CD14-positive monocyte (primary cell): Measurements from ENCODE around the gene FN1. TPM values are rescaled to one million over a fixed set of nuclear protein-coding genes. Genes with fewer than 3 reads are reported as not detected.

ENCODE experiments used
- DNase-seq, 3 donors: peaks; one replicate each; pipeline ENCODE4 v3.0.0-alpha.2; 2011 to 2022
- H2AFZ ChIP-seq: 2 replicates; pipeline ENCODE4 v1.6.0; 2012; ENCODE audit warnings: mild to moderate bottlenecking, low read depth, low read length, inconsistent platforms; ENCODE audit not compliant: insufficient read depth, poor library complexity, severe bottlenecking
- H3K27ac ChIP-seq, 2 donors: 1 replicate in 1 of 2; 2 replicates in 1 of 2; pipeline ENCODE4 v1.5.1; 2012 to 2013; ENCODE audit warnings: low read length in 2 of 2, control low read depth in 1 of 2, inconsistent platforms in 1 of 2, low read depth in 1 of 2, mild to moderate bottlenecking in 1 of 2
- H3K27me3 ChIP-seq, 2 donors: one replicate each; pipeline versions ENCODE4 v1.6.0 to v1.6.1; 2011 to 2013; ENCODE audit warnings: low read length in 2 of 2; ENCODE audit not compliant: control insufficient read depth in 2 of 2, insufficient read depth in 2 of 2
- H3K36me3 ChIP-seq, 2 donors: replicated peaks in 1 of 2; 1 replicate in 1 of 2; 2 replicates in 1 of 2; pipeline versions ENCODE4 v1.5.1 to v1.6.1; 2012 to 2013; ENCODE audit warnings: low read length in 2 of 2, control low read depth in 1 of 2, inconsistent platforms in 1 of 2, mild to moderate bottlenecking in 1 of 2; ENCODE audit not compliant: insufficient read depth in 2 of 2, control insufficient read depth in 1 of 2
- H3K4me1 ChIP-seq, 2 donors: 1 replicate in 1 of 2; 2 replicates in 1 of 2; pipeline versions ENCODE4 v1.5.1 to v1.6.1; 2012 to 2013; ENCODE audit warnings: low read length in 2 of 2, control low read depth in 1 of 2, inconsistent platforms in 1 of 2, mild to moderate bottlenecking in 1 of 2, moderate library complexity in 1 of 2; ENCODE audit not compliant: insufficient read depth in 2 of 2, control insufficient read depth in 1 of 2
- H3K4me2 ChIP-seq: replicated peaks from 2 replicates; pipeline ENCODE3; 2012; ENCODE audit warnings: low read length, moderate library complexity, mild to moderate bottlenecking; ENCODE audit not compliant: poor library complexity, severe bottlenecking; ENCODE audit errors: extremely low read depth
- H3K4me3 ChIP-seq, 3 experiments: fragments of 200-600 bp in 1 of 3; sonication (generic) in 1 of 3; replicated peaks in 1 of 3; 1 replicate in 2 of 3; 2 replicates in 1 of 3; pipeline ENCODE4 v1.5.1; 2011 to 2013; ENCODE audit warnings: low read length in 3 of 3, mild to moderate bottlenecking in 3 of 3, control low read depth in 2 of 3, low read depth in 2 of 3, inconsistent platforms in 1 of 3, moderate library complexity in 1 of 3
- H3K79me2 ChIP-seq: 2 replicates; pipeline ENCODE4 v1.6.0; 2012; ENCODE audit warnings: mild to moderate bottlenecking, control low read depth, inconsistent platforms, low read length, moderate library complexity; ENCODE audit not compliant: insufficient read depth
- H3K9ac ChIP-seq: 2 replicates; pipeline ENCODE4 v1.6.0; 2017; ENCODE audit warnings: low read length, mild to moderate bottlenecking; ENCODE audit not compliant: insufficient read depth, poor library complexity, severe bottlenecking
- H3K9me3 ChIP-seq, 2 donors: replicated peaks in 1 of 2; 1 replicate in 1 of 2; 2 replicates in 1 of 2; pipeline versions ENCODE4 v1.5.1 to v1.6.1; 2012 to 2013; ENCODE audit warnings: low read length in 2 of 2, control low read depth in 1 of 2; ENCODE audit not compliant: control insufficient read depth in 1 of 2, insufficient read depth in 1 of 2
- H4K20me1 ChIP-seq: 2 replicates; pipeline ENCODE4 v1.6.0; 2012; ENCODE audit warnings: mild to moderate bottlenecking, low read length, control low read depth, moderate library complexity; ENCODE audit not compliant: insufficient read depth
- H3K27ac Mint-ChIP-seq, 7 donors: one replicate each; pipeline ENCODE4 v1.8.0; 2020; ENCODE audit warnings: mild to moderate bottlenecking in 7 of 7, mixed read lengths in 7 of 7, moderate library complexity in 6 of 7, inconsistent platforms in 2 of 7
- H3K27me3 Mint-ChIP-seq, 3 donors: one replicate each; pipeline ENCODE4 v1.8.0; 2021 to 2022; ENCODE audit warnings: low read depth in 3 of 3, mild to moderate bottlenecking in 3 of 3, mixed read lengths in 3 of 3, moderate library complexity in 3 of 3, inconsistent platforms in 1 of 3
- H3K36me3 Mint-ChIP-seq, 2 donors: one replicate each; pipeline ENCODE4 v1.8.0; 2020; ENCODE audit warnings: mixed read lengths in 2 of 2, inconsistent platforms in 1 of 2, mild to moderate bottlenecking in 1 of 2
- H3K4me1 Mint-ChIP-seq: one replicate; pipeline ENCODE4 v1.8.0; 2020; ENCODE audit warnings: mild to moderate bottlenecking, mixed read lengths
- H3K4me3 Mint-ChIP-seq, 2 donors: one replicate each; pipeline ENCODE4 v1.8.0; 2020; ENCODE audit warnings: mild to moderate bottlenecking in 2 of 2, mixed read lengths in 2 of 2, moderate library complexity in 1 of 2
- H3K9me3 Mint-ChIP-seq, 7 donors: one replicate each; pipeline ENCODE4 v1.8.0; 2020 to 2022; ENCODE audit warnings: mixed read lengths in 7 of 7, mild to moderate bottlenecking in 6 of 7, moderate library complexity in 6 of 7, inconsistent platforms in 2 of 7
- CTCF ChIP-seq: fragments of 200-600 bp; IDR thresholded peaks from one replicate; pipeline ENCODE4 v1.8.0; 2022; ENCODE audit warnings: antibody characterized with exemption, mild to moderate bottlenecking
- WGBS: methylation state at CpG from one replicate; pipeline ENCODE4 v1.1.5; 2013; ENCODE audit warnings: missing lambda C conversion rate; ENCODE audit not compliant: insufficient coverage; 5-methylcytosine and 5-hydroxymethylcytosine counted together
- intact Hi-C, 2 donors: fragments of 100-400 bp; cut with micrococcal nuclease; formaldehyde crosslinking; loops; one replicate each; pipeline versions ENCODE4 v1.15.0 to v1.15.1; 2023
- polyA plus RNA-seq, 3 donors: library from polyadenylated mRNA; depleted of rRNA in 1 of 3; unstranded in 2 of 3; stranded (reverse) in 1 of 3; fragments of 300-500 nt in 2 of 3; fragments of >200 nt in 1 of 3; fragmentation: Illumina TruSeq in 2 of 3; gene quantifications; 1 replicate in 2 of 3; 2 replicates in 1 of 3; pipeline ENCODE4 v1.2.3, GENCODE V29; 2012 to 2021

FN1 gene
- polyA plus RNA-seq, 3 donors: 0.21 to 0.72 (median 0.23) TPM

GRCh38 chr2:215460682-215461382 lies 25.0 kb upstream of the FN1 start:
- no peaks in the 10 kb centered on the region for H3K4me1 ChIP-seq
- intact Hi-C loops: no loop called here
- Mint-ChIP-seq H3K27me3 (peaks cover 0 to 30% (median 13%) of the 10 kb centered on the region in 3 donors), H3K9me3 (peaks cover 0 to 2% (median 0%) of the 10 kb centered on the region in 7 donors), H3K4me1 (no peaks in the 10 kb centered on the region), H3K4me3 (no peak overlapping the region), H3K27ac (no peak overlapping the region), H3K36me3 (no peaks in the 10 kb centered on the region)
- no peak overlapping the region for H3K4me3 ChIP-seq
- DNase-seq: no peak
- no peak overlapping the region for H3K9ac ChIP-seq
- no peak for TF ChIP-seq CTCF
- no peaks in the 10 kb centered on the region for H4K20me1 ChIP-seq
- H2AFZ ChIP-seq: no peak overlapping the region
- WGBS: no CpG with 5 or more reads among the region's 4 CpGs
- no peak overlapping the region for H3K4me2 ChIP-seq
- H3K27me3 ChIP-seq: peaks cover 0 to 5% of the 10 kb centered on the region in 2 donors
- H3K27ac ChIP-seq: no peak overlapping the region
- H3K36me3 ChIP-seq: no peaks in the 10 kb centered on the region
- H3K79me2 ChIP-seq: no peaks in the 10 kb centered on the region
- no peaks in the 10 kb centered on the region for H3K9me3 ChIP-seq

GRCh38 chr2:215455958-215456357 lies 20.1 kb upstream of the FN1 start:
- H3K9me3 Mint-ChIP-seq: no peaks in the 10 kb centered on the region
- no peak overlapping the region for H3K27ac Mint-ChIP-seq
- H3K9ac ChIP-seq: no peak overlapping the region
- no peak overlapping the region for H3K27ac ChIP-seq
- H3K4me3 Mint-ChIP-seq: no peak overlapping the region
- H4K20me1 ChIP-seq: no peaks in the 10 kb centered on the region
- intact Hi-C loops: loop anchor here in 1 of 2 donors (5.0 kb wide), 1 partner anchor 461 kb away; no protein-coding TSS in a partner anchor
- H3K4me1 ChIP-seq: no peaks in the 10 kb centered on the region
- DNase-seq: no peak
- no peaks in the 10 kb centered on the region for H3K9me3 ChIP-seq
- H3K4me2 ChIP-seq: no peak overlapping the region
- peaks cover 0 to 23% (median 14%) of the 10 kb centered on the region in 3 donors for H3K27me3 Mint-ChIP-seq
- peak overlapping the region; percentile 16 for H2AFZ ChIP-seq
- H3K27me3 ChIP-seq: peaks cover 0 to 13% of the 10 kb centered on the region in 2 donors
- no peaks in the 10 kb centered on the region for H3K36me3 ChIP-seq
- no peaks in the 10 kb centered on the region for H3K79me2 ChIP-seq
- no CpG with 5 or more reads among the region's 3 CpGs for WGBS
- H3K4me3 ChIP-seq: no peak overlapping the region
- no peaks in the 10 kb centered on the region for H3K4me1 Mint-ChIP-seq
- TF ChIP-seq CTCF: no peak
- H3K36me3 Mint-ChIP-seq: no peaks in the 10 kb centered on the region
